IMR-90 (cell line): ENCODE results near the gene NPY1R.

ENCODE experiments used
- BHLHE40 ChIP-seq: fragments of 150-350 bp; IDR thresholded peaks from 2 replicates; pipeline ENCODE4 v1.6.1; 2016; ENCODE audit warnings: mild to moderate bottlenecking, low read depth, low read length
- CEBPB ChIP-seq: IDR thresholded peaks from 2 replicates; pipeline ENCODE4 v1.6.1; 2012; ENCODE audit warnings: low read depth, low read length, improper control_type of control experiment
- CHD1 ChIP-seq: IDR thresholded peaks from 2 replicates; pipeline ENCODE4 v1.6.1; 2012; ENCODE audit warnings: low read depth, low read length, improper control_type of control experiment
- CTCF ChIP-seq: conservative IDR thresholded peaks from 2 replicates; pipeline ENCODE4 v1.5.1; 2012; ENCODE audit warnings: mild to moderate bottlenecking, low read depth, low read length, improper control_type of control experiment
- ELK1 ChIP-seq: fragments of 150-350 bp; IDR thresholded peaks from 2 replicates; pipeline ENCODE4 v1.6.1; 2016; ENCODE audit warnings: low read depth, mild to moderate bottlenecking, low read length, moderate library complexity, borderline replicate concordance
- MAZ ChIP-seq: IDR thresholded peaks from 2 replicates; pipeline ENCODE4 v1.6.1; 2012; ENCODE audit warnings: low read depth, mild to moderate bottlenecking, low read length, improper control_type of control experiment, moderate library complexity, borderline replicate concordance
- POLR2A ChIP-seq: IDR thresholded peaks from 2 replicates; pipeline ENCODE4 v1.6.1; 2012; ENCODE audit warnings: mild to moderate bottlenecking, low read depth, low read length
- RCOR1 ChIP-seq: IDR thresholded peaks from 2 replicates; pipeline ENCODE4 v1.6.1; 2012; ENCODE audit warnings: mild to moderate bottlenecking, low read length, improper control_type of control experiment; ENCODE audit not compliant: insufficient replicate concordance
- SMC3 ChIP-seq: fragments of 150-350 bp; IDR thresholded peaks from 2 replicates; pipeline ENCODE4 v1.6.1; 2016; ENCODE audit warnings: low read depth, mild to moderate bottlenecking, antibody characterized with exemption, low read length, moderate library complexity

GRCh38 chr4:163295138-163295537, 37.3 kb downstream of the NPY1R start:
- TF ChIP-seq MAZ (no peak), CTCF (no peak), RCOR1 (no peak), BHLHE40 (no peak), POLR2A (no peak), CHD1 (no peak), ELK1 (no peak), CEBPB (no peak), SMC3 (no peak)
